GM21381 (cell line): ENCODE measurements around the gene CAMTA2.

Experiments
- ATAC-seq: cut with Tn5 transposase; IDR thresholded peaks from one replicate; pipeline ENCODE4 v1.9.1; 2021; ENCODE audit warnings: mild to moderate bottlenecking, moderate library complexity; ENCODE audit not compliant: unreplicated experiment

CAMTA2 gene

DNA sequence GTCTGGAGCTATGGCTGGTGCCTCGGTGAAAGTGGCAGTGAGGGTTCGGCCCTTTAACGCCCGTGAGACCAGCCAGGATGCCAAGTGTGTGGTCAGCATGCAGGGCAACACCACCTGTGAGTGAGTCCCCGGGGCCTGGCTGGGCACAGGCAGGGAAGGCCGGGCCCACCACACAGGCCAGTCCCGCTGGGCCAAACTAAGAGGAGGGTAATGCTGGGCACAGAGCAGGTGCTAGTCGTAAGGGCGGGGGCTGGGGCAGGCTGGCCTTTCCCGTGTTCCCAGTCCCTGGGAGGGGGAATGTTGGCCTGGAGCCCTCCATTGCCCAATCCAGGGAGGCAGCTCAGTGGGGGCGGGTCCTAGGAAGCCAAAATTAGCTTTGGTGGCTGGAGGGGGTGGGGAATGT, 12.8 kb upstream of the CAMTA2 start:
- no peak for ATAC-seq

- no peak for ATAC-seq
Observed at GRCh38 chr17:4999430-5000093, 12.1 kb upstream of the CAMTA2 start.

GRCh38 chr17:4998732-4999429, 11.4 kb upstream of the CAMTA2 start:
- no peak for ATAC-seq

DNA sequence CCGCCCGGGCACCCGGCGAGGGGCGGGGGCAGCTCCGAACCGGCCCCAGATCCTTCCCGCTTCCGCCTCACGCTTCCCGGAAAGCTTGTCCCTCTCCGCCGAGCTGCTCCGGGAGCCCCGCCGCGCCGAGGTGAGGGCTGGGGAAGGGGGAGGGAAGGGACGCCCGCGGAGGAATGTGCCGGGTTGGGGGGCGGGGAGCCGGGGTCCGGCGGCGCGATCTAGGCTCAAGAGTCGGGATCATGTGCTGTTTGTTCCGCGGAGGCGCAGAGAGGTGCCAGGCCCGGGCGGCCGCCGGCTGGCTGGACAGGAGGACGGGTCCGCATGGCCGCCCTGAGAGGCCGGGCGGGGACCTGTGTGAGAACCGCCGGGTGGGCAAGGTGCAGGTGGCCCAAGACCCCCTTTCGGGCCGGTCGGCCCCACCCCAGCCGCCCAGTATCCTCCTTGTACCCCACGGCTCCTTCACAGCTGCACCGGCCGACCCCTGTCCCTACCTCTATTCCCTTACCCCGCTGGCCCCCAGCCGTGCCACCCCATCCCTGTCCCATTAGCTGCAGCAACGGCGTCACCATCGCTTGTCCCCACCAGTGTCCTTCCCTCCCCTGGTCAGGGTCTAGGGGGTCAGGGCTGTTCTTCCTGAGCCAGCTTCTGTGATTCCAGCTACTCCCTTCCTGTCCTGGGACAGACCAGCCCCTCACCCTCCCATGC, 10.7 kb upstream of the CAMTA2 start:
- peak; percentile 5 for ATAC-seq

- ATAC-seq, result peak; percentile 85
Observed at GRCh38 chr17:4997302-4998026, 10.0 kb upstream of the CAMTA2 start, which contains the start of the genes INCA1 and KIF1C. TSS of gene INCA1 (minus strand) at chr17:4997522. CDS start at chr17:4994437, 3,085 bp downstream. TSS of gene KIF1C (plus strand) at chr17:4997950. CDS start at chr17:5000247, 2,297 bp downstream.

- ATAC-seq, result no peak
Observed at GRCh38 chr17:4994081-4994595, 6.7 kb upstream of the CAMTA2 start.

GRCh38 chr17:4987767-4988567, 492 bp upstream of the CAMTA2 start:
- peak; percentile 17 for ATAC-seq

DNA sequence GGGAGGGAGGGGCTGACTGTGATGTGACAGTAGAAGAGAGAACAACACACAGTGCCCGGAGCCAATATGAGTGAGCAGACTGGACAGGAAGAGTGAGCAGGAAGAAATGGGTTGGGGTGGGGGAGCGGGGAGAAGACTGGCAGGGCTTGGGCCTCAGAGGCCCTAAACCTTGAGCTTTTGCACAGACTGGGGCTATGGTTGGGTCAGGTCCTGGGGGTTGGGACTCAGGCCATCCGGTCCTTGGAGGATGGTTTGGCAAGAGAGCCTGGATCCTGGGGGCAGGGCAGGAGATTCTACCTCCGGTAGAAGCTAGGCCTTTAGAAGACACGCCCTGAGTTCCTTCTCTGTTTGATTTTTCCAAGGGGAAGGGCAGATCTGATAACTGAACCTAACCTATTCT, 1.1 kb downstream of the CAMTA2 start:
- ATAC-seq, result no peak

- no peak for ATAC-seq
Observed at GRCh38 chr17:4982305-4982704, 5.2 kb downstream of the CAMTA2 start.

- no peak for ATAC-seq
Observed at GRCh38 chr17:4980644-4981216, 6.7 kb downstream of the CAMTA2 start.

- ATAC-seq, result no peak
Observed at GRCh38 chr17:4978726-4979125, 8.7 kb downstream of the CAMTA2 start.

DNA sequence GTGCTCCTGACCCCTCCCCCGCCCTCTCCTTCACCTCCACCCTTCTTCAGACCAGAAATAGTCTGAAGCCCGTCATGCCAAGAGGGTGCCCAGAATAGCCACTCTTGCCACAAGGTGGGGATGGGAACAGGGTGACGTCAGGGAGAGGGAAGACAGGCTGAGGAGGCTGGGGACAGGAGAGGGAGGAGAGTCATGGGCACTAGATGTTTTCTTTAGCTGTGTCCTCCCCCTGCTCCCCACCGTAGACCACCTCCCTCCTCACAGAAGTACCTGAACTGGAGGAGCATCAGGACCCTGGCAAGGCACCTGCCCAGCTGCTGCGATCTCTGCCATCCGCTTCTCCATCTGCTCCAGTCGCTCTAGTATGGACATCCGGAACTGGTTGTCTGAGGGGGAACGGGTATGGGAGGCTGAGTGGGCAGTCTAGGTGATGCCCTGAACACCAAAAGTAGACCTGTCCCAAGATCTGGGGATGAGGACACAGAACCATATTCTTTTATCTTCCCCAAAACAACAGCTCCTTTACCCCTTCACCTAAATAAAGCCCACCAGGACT, 13.3 kb downstream of the CAMTA2 start:
- ATAC-seq, result no peak

- no peak for ATAC-seq
Observed at GRCh38 chr17:4973256-4974114, 14.0 kb downstream of the CAMTA2 start.

GRCh38 chr17:4972752-4973151, 14.7 kb downstream of the CAMTA2 start:
- ATAC-seq, result no peak

- ATAC-seq, result no peak
Observed at GRCh38 chr17:4972322-4972721, 15.2 kb downstream of the CAMTA2 start.

DNA sequence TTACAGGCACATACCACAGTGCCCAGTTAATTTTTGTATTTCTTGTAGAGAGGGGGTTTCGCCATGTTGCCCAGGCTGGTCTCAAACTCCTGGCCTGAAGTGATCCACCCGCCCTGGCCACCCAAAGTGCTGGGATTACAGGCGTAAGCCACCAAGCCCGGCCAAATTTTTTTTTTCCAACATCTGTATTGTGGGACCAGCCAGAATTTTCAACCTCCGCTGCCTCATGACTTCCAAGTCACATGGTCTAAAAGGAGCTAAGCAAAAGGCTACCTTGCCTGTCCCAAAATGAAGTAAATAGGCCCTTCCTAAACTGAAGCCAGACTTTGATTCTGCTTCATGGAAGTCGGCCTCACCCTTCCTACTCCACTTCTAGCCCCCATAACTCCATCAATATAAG, 15.6 kb downstream of the CAMTA2 start:
- no peak for ATAC-seq

- no peak for ATAC-seq
Observed at GRCh38 chr17:4970273-4970672, 17.2 kb downstream of the CAMTA2 start.

GRCh38 chr17:4969551-4970173, 17.8 kb downstream of the CAMTA2 start:
- ATAC-seq, result no peak
